Midbrain (tissue), 1 donor: ENCODE results near the gene AP1B1.
"Not testable (repeated sequence)": the region's sequence is repeated elsewhere in the genome, so short reads cannot be mapped to it uniquely, and the experiment has no call there.

Source experiments
- DNase-seq: peaks from one replicate; lab custom pipeline; 2025; lab: John Stamatoyannopoulos, UW

The AP1B1 gene

GRCh38 chr22:29387921-29388758 is at the start of gene AP1B1:
Gene AP1B1 (minus strand): TSS chr22:29388570. CDS start chr22:29367243, 21,327 bp downstream.
- DNase-seq = peak; percentile 88

- no peak for DNase-seq
Observed at GRCh38 chr22:29435236-29436136, 47.1 kb upstream of the AP1B1 start.

GRCh38 chr22:29434288-29434687 is 45.9 kb upstream of the AP1B1 start:
- DNase-seq = no peak

- no peak for DNase-seq
Observed at GRCh38 chr22:29433856-29434255, 45.5 kb upstream of the AP1B1 start.

- no peak for DNase-seq
Observed at GRCh38 chr22:29431986-29432385, 43.6 kb upstream of the AP1B1 start.

- no peak for DNase-seq
Observed at GRCh38 chr22:29427176-29427760, 38.9 kb upstream of the AP1B1 start.

GRCh38 chr22:29426476-29426875 is 38.1 kb upstream of the AP1B1 start:
- no peak for DNase-seq

GRCh38 chr22:29418704-29419103 is 30.3 kb upstream of the AP1B1 start:
- not testable (repeated sequence) for DNase-seq

GRCh38 chr22:29414951-29415591 is 26.7 kb upstream of the AP1B1 start:
- DNase-seq = peak; percentile 6

- not testable (repeated sequence) for DNase-seq
Observed at GRCh38 chr22:29412772-29413171, 24.4 kb upstream of the AP1B1 start.

- DNase-seq = not testable (repeated sequence)
Observed at GRCh38 chr22:29411569-29412211, 23.3 kb upstream of the AP1B1 start.

GRCh38 chr22:29408940-29409339 is 20.6 kb upstream of the AP1B1 start:
- DNase-seq = no peak

GRCh38 chr22:29401538-29401937 is 13.2 kb upstream of the AP1B1 start:
- not testable (repeated sequence) for DNase-seq

- DNase-seq = no peak
Observed at GRCh38 chr22:29400576-29400975, 12.2 kb upstream of the AP1B1 start.

- DNase-seq = no peak
Observed at GRCh38 chr22:29397791-29398190, 9.4 kb upstream of the AP1B1 start.

GRCh38 chr22:29396126-29396525 is 7.8 kb upstream of the AP1B1 start:
- no peak for DNase-seq

GRCh38 chr22:29394931-29395581 is 6.7 kb upstream of the AP1B1 start:
- peak; percentile 67 for DNase-seq

GRCh38 chr22:29393019-29393608 is 4.7 kb upstream of the AP1B1 start:
- no peak for DNase-seq

- DNase-seq = no peak
Observed at GRCh38 chr22:29391546-29391945, 3.2 kb upstream of the AP1B1 start.

- DNase-seq = no peak
Observed at GRCh38 chr22:29390270-29390669, 1.9 kb upstream of the AP1B1 start.

- no peak for DNase-seq
Observed at GRCh38 chr22:29388759-29389090, 355 bp upstream of the AP1B1 start.
